Keratinocyte (primary cell): ENCODE measurements around the gene NOP9. TPM values are rescaled to one million over a fixed set of nuclear protein-coding genes. Genes with fewer than 3 reads are reported as not detected.

Experiments
- DNase-seq: peaks from one replicate; pipeline ENCODE4 v3.0.0-alpha.2; 2011; ENCODE audit warnings: low read depth, missing footprints, low spot score
- FAIRE-seq: peaks from 2 replicates; lab custom pipeline; 2011; peaks lifted over from hg19 to GRCh38; lab: Jason Lieb, UNC
- H2AFZ ChIP-seq: 2 replicates; pipeline ENCODE4 v1.6.0; 2012; ENCODE audit warnings: low read length, control low read depth, inconsistent platforms; ENCODE audit not compliant: control insufficient read depth
- H3K27ac ChIP-seq: 2 replicates; pipeline ENCODE4 v1.5.1; 2011; ENCODE audit warnings: low read length; ENCODE audit not compliant: control insufficient read depth, insufficient read depth
- H3K27me3 ChIP-seq: 3 replicates; pipeline ENCODE4 v1.6.0; 2011; ENCODE audit warnings: low read length; ENCODE audit not compliant: control insufficient read depth, insufficient read depth; ENCODE audit errors: extremely low read depth
- H3K36me3 ChIP-seq, 2 experiments: 2 replicates in 1 of 2; 3 replicates in 1 of 2; pipeline ENCODE4 v1.5.1; 2011; ENCODE audit warnings: low read length in 2 of 2, mild to moderate bottlenecking in 1 of 2; ENCODE audit not compliant: control insufficient read depth in 2 of 2, insufficient read depth in 2 of 2; ENCODE audit errors: extremely low read depth in 1 of 2
- H3K4me1 ChIP-seq: 3 replicates; pipeline ENCODE4 v1.5.1; 2011; ENCODE audit warnings: low read length; ENCODE audit not compliant: control insufficient read depth, insufficient read depth; ENCODE audit errors: extremely low read depth
- H3K4me2 ChIP-seq: 3 replicates; pipeline ENCODE4 v1.6.0; 2011; ENCODE audit warnings: low read depth, low read length; ENCODE audit not compliant: control insufficient read depth, insufficient read depth; ENCODE audit errors: extremely low read depth
- H3K4me3 ChIP-seq, 3 experiments: fragments of 200-600 bp in 1 of 3; sonication (generic) in 1 of 3; 2 replicates in 2 of 3; 3 replicates in 1 of 3; pipeline ENCODE4 v1.5.1; 2011 to 2016; ENCODE audit warnings: low read length in 3 of 3, mild to moderate bottlenecking in 3 of 3, control low read depth in 2 of 3, inconsistent platforms in 1 of 3, low read depth in 1 of 3, mixed read lengths in 1 of 3, mixed run types in 1 of 3, moderate library complexity in 1 of 3; ENCODE audit not compliant: control insufficient read depth in 2 of 3, insufficient read depth in 2 of 3; ENCODE audit errors: extremely low read depth in 1 of 3
- H3K79me2 ChIP-seq: 2 replicates; pipeline ENCODE4 v1.6.0; 2012; ENCODE audit warnings: low read length; ENCODE audit not compliant: control insufficient read depth, insufficient read depth
- H3K9ac ChIP-seq: 3 replicates; pipeline ENCODE4 v1.6.0; 2011; ENCODE audit warnings: low read length; ENCODE audit not compliant: control insufficient read depth, insufficient read depth; ENCODE audit errors: extremely low read depth
- H3K9me1 ChIP-seq: 3 replicates; pipeline ENCODE4 v1.6.0; 2011; ENCODE audit warnings: low read length; ENCODE audit not compliant: control insufficient read depth, insufficient read depth; ENCODE audit errors: extremely low read depth
- H3K9me3 ChIP-seq: 2 replicates; pipeline ENCODE4 v1.5.1; 2012; ENCODE audit warnings: low read depth, low read length; ENCODE audit not compliant: control insufficient read depth
- H4K20me1 ChIP-seq: 3 replicates; pipeline ENCODE4 v1.6.0; 2011; ENCODE audit warnings: low read length; ENCODE audit not compliant: control insufficient read depth, insufficient read depth; ENCODE audit errors: extremely low read depth
- EZH2 ChIP-seq: IDR thresholded peaks from one replicate; pipeline ENCODE4 v1.6.1; 2012; ENCODE audit warnings: inconsistent platforms, mild to moderate bottlenecking, low read length, moderate library complexity
- dilution Hi-C: fragments of 300-500 bp; cut with MboI; formaldehyde crosslinking; loops from one replicate; pipeline ENCODE4 v1.7.0; 2020; ENCODE audit warnings: low sequenced_read_pairs; ENCODE audit not compliant: extremely low pct_ligation_motif_present
- polyA plus RNA-seq, 5 experiments: library from polyadenylated mRNA; depleted of rRNA in 3 of 5; stranded (reverse) in 3 of 5; stranded (forward) in 1 of 5; unstranded in 1 of 5; fragments of >200 nt; gene quantifications; 1 replicate in 1 of 5; 2 replicates in 3 of 5; 3 replicates in 1 of 5; pipeline versions ENCODE4 v1.2.1 to v1.2.3, GENCODE V29; 2011 to 2012; ENCODE audit warnings: missing spikeins in 2 of 5, low read depth in 1 of 5, low replicate concordance in 1 of 5
- TF ChIP-seq, protein P1 (sequence below), 3 experiments: IDR thresholded peaks in 1 of 3; conservative IDR thresholded peaks in 1 of 3; optimal IDR thresholded peaks in 1 of 3; 2 replicates in 2 of 3; 3 replicates in 1 of 3; pipeline versions ENCODE3 to v1.5.1; 2011; ENCODE audit warnings: low read length in 3 of 3, mild to moderate bottlenecking in 3 of 3, moderate library complexity in 2 of 3, control low read depth in 1 of 3, inconsistent platforms in 1 of 3; ENCODE audit not compliant: insufficient read depth in 2 of 3; ENCODE audit errors: extremely low read depth in 1 of 3

The NOP9 gene
- polyA plus RNA-seq, 1 donor (not counting 4 experiments of a cell fraction or from before 2014, with no cell fraction given): 19.9 TPM

DNA sequence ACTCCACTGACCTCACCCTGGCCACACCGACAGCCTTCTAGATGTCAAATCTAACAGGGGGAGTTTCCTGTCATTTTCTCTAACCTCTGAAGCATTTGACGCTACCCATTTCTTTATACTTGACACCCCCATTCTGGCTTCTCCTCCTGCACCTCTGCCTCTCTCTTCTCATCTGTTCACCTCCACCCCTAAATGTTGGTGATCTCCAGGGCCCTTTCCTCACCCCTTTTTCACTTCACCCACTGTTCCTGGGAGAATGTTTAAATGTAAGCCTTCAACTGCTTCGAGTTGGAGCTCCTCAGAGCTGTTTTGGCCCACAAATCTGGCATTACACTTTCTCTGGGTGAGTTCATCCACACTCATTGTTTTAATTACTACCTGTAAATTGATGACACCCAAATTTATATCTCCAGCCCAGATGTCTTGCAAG, 27.8 kb upstream of the NOP9 start:
- no peaks in the 10 kb centered on the region for H4K20me1 ChIP-seq
- peak overlapping the region; percentile 86 for H3K4me2 ChIP-seq
- peaks cover 41% of the 10 kb centered on the region for H3K4me1 ChIP-seq
- no peaks in the 10 kb centered on the region for H3K9me1 ChIP-seq
- H3K36me3 ChIP-seq: peaks cover 8 to 19% of the 10 kb centered on the region in 2 experiments
- no peaks in the 10 kb centered on the region for H3K27me3 ChIP-seq
- peaks cover 3% of the 10 kb centered on the region for H3K79me2 ChIP-seq
- no peak for DNase-seq
- peak overlapping the region; percentile 96 for H3K27ac ChIP-seq
- no peak for FAIRE-seq
- no peaks in the 10 kb centered on the region for H3K9me3 ChIP-seq
- H2AFZ ChIP-seq: peak overlapping the region; percentile 21
- dilution Hi-C loops: no loop called here
- peak overlapping the region; percentile 98 for H3K9ac ChIP-seq
- peak overlapping the region; percentile 10 to 65 (median 52) for H3K4me3 ChIP-seq
- TF ChIP-seq, protein P1, sequence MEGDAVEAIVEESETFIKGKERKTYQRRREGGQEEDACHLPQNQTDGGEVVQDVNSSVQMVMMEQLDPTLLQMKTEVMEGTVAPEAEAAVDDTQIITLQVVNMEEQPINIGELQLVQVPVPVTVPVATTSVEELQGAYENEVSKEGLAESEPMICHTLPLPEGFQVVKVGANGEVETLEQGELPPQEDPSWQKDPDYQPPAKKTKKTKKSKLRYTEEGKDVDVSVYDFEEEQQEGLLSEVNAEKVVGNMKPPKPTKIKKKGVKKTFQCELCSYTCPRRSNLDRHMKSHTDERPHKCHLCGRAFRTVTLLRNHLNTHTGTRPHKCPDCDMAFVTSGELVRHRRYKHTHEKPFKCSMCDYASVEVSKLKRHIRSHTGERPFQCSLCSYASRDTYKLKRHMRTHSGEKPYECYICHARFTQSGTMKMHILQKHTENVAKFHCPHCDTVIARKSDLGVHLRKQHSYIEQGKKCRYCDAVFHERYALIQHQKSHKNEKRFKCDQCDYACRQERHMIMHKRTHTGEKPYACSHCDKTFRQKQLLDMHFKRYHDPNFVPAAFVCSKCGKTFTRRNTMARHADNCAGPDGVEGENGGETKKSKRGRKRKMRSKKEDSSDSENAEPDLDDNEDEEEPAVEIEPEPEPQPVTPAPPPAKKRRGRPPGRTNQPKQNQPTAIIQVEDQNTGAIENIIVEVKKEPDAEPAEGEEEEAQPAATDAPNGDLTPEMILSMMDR (optimal IDR thresholded peaks at IDR 0.05 in 1 of 3, IDR thresholded peaks at IDR 0.05 in 1 of 3, conservative IDR thresholded peaks at IDR 0.05 in 1 of 3; ENCODE audit: extremely low read depth in 1 of 3, insufficient read depth in 2 of 3, low read length in 3 of 3): no peak
- no peak for TF ChIP-seq EZH2

DNA sequence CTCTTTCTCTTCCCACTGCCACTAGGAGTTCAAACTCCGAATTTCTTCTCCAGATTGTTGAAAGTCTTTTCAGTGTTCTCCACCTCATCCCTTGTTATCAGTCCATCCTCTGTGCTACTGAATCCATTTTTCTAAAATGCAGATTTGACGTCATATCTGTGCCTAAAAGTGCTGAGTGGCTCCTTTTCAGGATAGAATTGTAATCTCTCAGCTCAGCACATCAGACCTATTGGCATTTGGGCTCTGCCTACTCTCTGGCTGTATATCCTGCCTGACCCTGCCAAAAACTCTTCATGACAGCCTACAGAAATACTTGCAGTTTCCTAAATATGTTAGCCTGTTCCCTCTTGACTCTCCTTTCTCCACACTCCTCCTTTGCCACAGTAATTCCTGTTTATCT, 27.2 kb upstream of the NOP9 start:
- Histone ChIP-seq H3K4me3 (no peak overlapping the region), H3K79me2 (peaks cover 3% of the 10 kb centered on the region), H3K27ac (peak overlapping the region; percentile 96), H4K20me1 (no peaks in the 10 kb centered on the region), H3K4me1 (peaks cover 41% of the 10 kb centered on the region), H3K9me3 (no peaks in the 10 kb centered on the region), H3K9ac (no peak overlapping the region), H3K27me3 (no peaks in the 10 kb centered on the region), H3K4me2 (peak overlapping the region; percentile 86), H3K9me1 (no peaks in the 10 kb centered on the region), H2AFZ (no peak overlapping the region), H3K36me3 (peaks cover 6 to 17% of the 10 kb centered on the region in 2 experiments)
- no peak for TF ChIP-seq EZH2
- TF ChIP-seq, protein P1 (optimal IDR thresholded peaks at IDR 0.05 in 1 of 3, IDR thresholded peaks at IDR 0.05 in 1 of 3, conservative IDR thresholded peaks at IDR 0.05 in 1 of 3; ENCODE audit: extremely low read depth in 1 of 3, insufficient read depth in 2 of 3, low read length in 3 of 3): no peak
- DNase-seq: no peak
- dilution Hi-C loops: no loop called here
- no peak for FAIRE-seq
